Activated CD4-positive, alpha-beta T cell treated with anti-CD3 and anti-CD28 coated beads for 36 hours (primary cell): ENCODE data around the gene ATG7. TPM values are rescaled to one million over a fixed set of nuclear protein-coding genes. Genes with fewer than 3 reads are reported as not detected.

Source experiments
- ATAC-seq: fragments of 200-7000 bp; cut with Tn5 transposase; one replicate; pipeline ENCODE4 v1.10.0; 2021; ENCODE audit warnings: mild to moderate bottlenecking, moderate library complexity
- CTCF ChIA-PET: fragments of 350-600 bp; sonication (Branson Sonifier 250); formaldehyde crosslinking; loops from one replicate; lab custom pipeline; 2021; ENCODE audit warnings: antibody characterized with exemption; lab: Charles Lee
- POLR2A ChIA-PET: fragments of 350-600 bp; sonication (Branson Sonifier 250); formaldehyde crosslinking; loops from one replicate; lab custom pipeline; 2021; ENCODE audit warnings: antibody characterized with exemption, inconsistent platforms; lab: Charles Lee
- DNase-seq: peaks from one replicate; pipeline ENCODE4 v3.0.0-alpha.2; 2020
- H3K27ac Mint-ChIP-seq: one replicate; pipeline ENCODE4 v1.8.0; 2021; ENCODE audit warnings: mixed read lengths
- H3K27me3 Mint-ChIP-seq: one replicate; pipeline ENCODE4 v1.8.0; 2021; ENCODE audit warnings: mixed read lengths
- H3K36me3 Mint-ChIP-seq: one replicate; pipeline ENCODE4 v1.8.0; 2021; ENCODE audit warnings: low read depth, mixed read lengths
- H3K4me1 Mint-ChIP-seq: one replicate; pipeline ENCODE4 v1.8.0; 2021; ENCODE audit warnings: mixed read lengths
- H3K4me3 Mint-ChIP-seq: one replicate; pipeline ENCODE4 v1.8.0; 2021; ENCODE audit warnings: mild to moderate bottlenecking, moderate library complexity, mixed read lengths
- H3K9me3 Mint-ChIP-seq: one replicate; pipeline ENCODE4 v1.8.0; 2021; ENCODE audit warnings: low read depth, mixed read lengths
- intact Hi-C, 2 experiments: fragments of 100-400 bp; cut with DNase I in 1 of 2; cut with micrococcal nuclease in 1 of 2; formaldehyde crosslinking; loops; one replicate each; pipeline versions ENCODE4 v1.14.2 to v1.15.1; 2022 to 2024; cut with DNase I, micrococcal nuclease
- total RNA-seq, 2 experiments: library from RNA; stranded (reverse); gene quantifications; one replicate each; pipeline ENCODE4 v1.2.3, GENCODE V29; 2021

ATG7 gene
- total RNA-seq, 2 experiments from 2014 or later = 31.6 to 34.5 TPM

- ATAC-seq = no peak
- POLR2A ChIA-PET = interaction anchor here (0.6 kb wide), 1 partner anchor 176 kb away, joined by 3 read pairs; no protein-coding TSS in a partner anchor
- H3K4me1 Mint-ChIP-seq = no peaks in the 10 kb centered on the region
These were observed 192.2 kb downstream of the ATG7 start for GRCh38 chr3:11464356-11464755.

GRCh38 chr3:11465744-11466616, 193.8 kb downstream of the ATG7 start:
- intact Hi-C loops = no loop called here
- ATAC-seq = no peak
- Mint-ChIP-seq H3K9me3 (no peaks in the 10 kb centered on the region), H3K27me3 (no peaks in the 10 kb centered on the region), H3K36me3 (peaks cover 9% of the 10 kb centered on the region), H3K4me1 (no peaks in the 10 kb centered on the region), H3K27ac (no peak overlapping the region), H3K4me3 (no peak overlapping the region)
- CTCF ChIA-PET = no interaction called here
- no peak for DNase-seq
- POLR2A ChIA-PET = no interaction called here

More at GRCh38 chr3:11464356-11464755, 192.2 kb downstream of the ATG7 start:
- Mint-ChIP-seq H3K27ac (no peak overlapping the region), H3K36me3 (peaks cover 9% of the 10 kb centered on the region), H3K9me3 (no peaks in the 10 kb centered on the region), H3K4me3 (no peak overlapping the region), H3K27me3 (no peaks in the 10 kb centered on the region)
- intact Hi-C loops = no loop called here
- CTCF ChIA-PET = no interaction called here
- DNase-seq = no peak

GRCh38 chr3:11467875-11468274, 195.7 kb downstream of the ATG7 start:
- peaks cover 9% of the 10 kb centered on the region for H3K36me3 Mint-ChIP-seq
- CTCF ChIA-PET = interaction anchor here (0.8 kb wide), 1 partner anchor 183 kb away, joined by 4 read pairs; no protein-coding TSS in a partner anchor

GRCh38 chr3:11470031-11470853, 198.0 kb downstream of the ATG7 start:
- Mint-ChIP-seq H3K4me1 (no peaks in the 10 kb centered on the region), H3K36me3 (peaks cover 9% of the 10 kb centered on the region), H3K27me3 (no peaks in the 10 kb centered on the region), H3K4me3 (no peak overlapping the region), H3K9me3 (no peaks in the 10 kb centered on the region), H3K27ac (no peak overlapping the region)
- no peak for DNase-seq
- POLR2A ChIA-PET = no interaction called here
- CTCF ChIA-PET = interaction anchor here (1.1 kb wide), 1 partner anchor 181 kb away, joined by 4 read pairs; no protein-coding TSS in a partner anchor
- intact Hi-C loops = no loop called here
- ATAC-seq = no peak

More at GRCh38 chr3:11467875-11468274, 195.7 kb downstream of the ATG7 start:
- no peaks in the 10 kb centered on the region for H3K9me3 Mint-ChIP-seq
- DNase-seq (no peak), ATAC-seq (no peak)
- H3K27ac Mint-ChIP-seq = no peak overlapping the region
- POLR2A ChIA-PET = interaction anchor here (0.6 to 0.7 kb wide), 2 partner anchors 176 to 1951 kb away, joined by 3 read pairs; partner anchors contain the start of gene VGLL4
- no peaks in the 10 kb centered on the region for H3K4me1 Mint-ChIP-seq
- H3K27me3 Mint-ChIP-seq = no peaks in the 10 kb centered on the region
- H3K4me3 Mint-ChIP-seq = no peak overlapping the region
- intact Hi-C loops = no loop called here

- Mint-ChIP-seq H3K27me3 (no peaks in the 10 kb centered on the region), H3K4me3 (no peak overlapping the region), H3K36me3 (peaks cover 5% of the 10 kb centered on the region), H3K27ac (no peak overlapping the region), H3K9me3 (no peaks in the 10 kb centered on the region), H3K4me1 (peaks cover 4% of the 10 kb centered on the region)
- intact Hi-C loops = no loop called here
- ATAC-seq = no peak
- no peak for DNase-seq
- POLR2A ChIA-PET = no interaction called here
- CTCF ChIA-PET = interaction anchor here (1.4 kb wide), 1 partner anchor 292 kb away, joined by 3 read pairs; no protein-coding TSS in a partner anchor
These were observed 203.1 kb downstream of the ATG7 start for GRCh38 chr3:11475324-11475723.

- Mint-ChIP-seq H3K27ac (no peak overlapping the region), H3K9me3 (no peaks in the 10 kb centered on the region), H3K4me3 (no peak overlapping the region), H3K36me3 (peaks cover 5% of the 10 kb centered on the region), H3K4me1 (peaks cover 4% of the 10 kb centered on the region), H3K27me3 (no peaks in the 10 kb centered on the region)
- POLR2A ChIA-PET = interaction anchor here (0.7 kb wide), 1 partner anchor 1311 kb away, joined by 3 read pairs; no protein-coding TSS in a partner anchor
- intact Hi-C loops = no loop called here
- no peak for DNase-seq
- no peak for ATAC-seq
- CTCF ChIA-PET = interaction anchor here (1.2 kb wide), 1 partner anchor 22 kb away, joined by 3 read pairs; no protein-coding TSS in a partner anchor
These were observed 204.5 kb downstream of the ATG7 start for GRCh38 chr3:11476735-11477144.

- no peak for DNase-seq
- Mint-ChIP-seq H3K4me3 (no peak overlapping the region), H3K36me3 (peaks cover 5% of the 10 kb centered on the region), H3K4me1 (peaks cover 4% of the 10 kb centered on the region), H3K9me3 (no peaks in the 10 kb centered on the region), H3K27me3 (no peaks in the 10 kb centered on the region), H3K27ac (no peak overlapping the region)
- POLR2A ChIA-PET = interaction anchor here (0.5 kb wide), 1 partner anchor 878 kb away, joined by 4 read pairs; no protein-coding TSS in a partner anchor
- ATAC-seq = no peak
- CTCF ChIA-PET = no interaction called here
- intact Hi-C loops = no loop called here
These were observed 205.3 kb downstream of the ATG7 start for GRCh38 chr3:11477407-11477911.

GRCh38 chr3:11478167-11478566, 206.0 kb downstream of the ATG7 start:
- intact Hi-C loops = no loop called here
- Mint-ChIP-seq H3K27me3 (no peaks in the 10 kb centered on the region), H3K27ac (no peak overlapping the region), H3K9me3 (no peaks in the 10 kb centered on the region), H3K4me1 (peaks cover 4% of the 10 kb centered on the region), H3K36me3 (peaks cover 5% of the 10 kb centered on the region), H3K4me3 (no peak overlapping the region)
- DNase-seq (no peak), ATAC-seq (no peak)
- ChIA-PET CTCF (no interaction called here), POLR2A (no interaction called here)

- Mint-ChIP-seq H3K9me3 (no peaks in the 10 kb centered on the region), H3K36me3 (peaks cover 5% of the 10 kb centered on the region), H3K27ac (no peak overlapping the region), H3K4me3 (no peak overlapping the region), H3K4me1 (peaks cover 4% of the 10 kb centered on the region), H3K27me3 (no peaks in the 10 kb centered on the region)
- intact Hi-C loops = no loop called here
- ChIA-PET CTCF (interaction anchor here (0.6 kb wide), 1 partner anchor 737 kb away, joined by 3 read pairs; no protein-coding TSS in a partner anchor), POLR2A (no interaction called here)
- ATAC-seq = no peak
- no peak for DNase-seq
These were observed 207.0 kb downstream of the ATG7 start for GRCh38 chr3:11479221-11479620.

- no peak overlapping the region for H3K27ac Mint-ChIP-seq
- H3K27me3 Mint-ChIP-seq = no peaks in the 10 kb centered on the region
- ATAC-seq (no peak), DNase-seq (no peak)
- H3K4me1 Mint-ChIP-seq = peaks cover 4% of the 10 kb centered on the region
- intact Hi-C loops = no loop called here
- H3K36me3 Mint-ChIP-seq = peaks cover 5% of the 10 kb centered on the region
- H3K9me3 Mint-ChIP-seq = peaks cover 1% of the 10 kb centered on the region
- H3K4me3 Mint-ChIP-seq = no peak overlapping the region
- CTCF ChIA-PET = interaction anchor here (0.6 kb wide), 1 partner anchor 38 kb away, joined by 3 read pairs; no protein-coding TSS in a partner anchor
- POLR2A ChIA-PET = no interaction called here
These were observed 208.6 kb downstream of the ATG7 start for GRCh38 chr3:11480663-11481298.
